ENCODE data around the gene CRYL1. TPM values are rescaled to one million over a fixed set of nuclear protein-coding genes. Genes with fewer than 3 reads are reported as not detected.

CRYL1 gene
- polyA plus RNA-seq, 2 of the 4 experiments (the other 2 are of a cell fraction) = 4.1 to 17.4 TPM

- TF ChIP-seq HMGXB4 (CRISPR knock-in tag; IDR thresholded peaks at IDR 0.05; ENCODE audit: borderline replicate concordance) = no peak
- no peak for TF ChIP-seq PBX3 (IDR thresholded peaks at IDR 0.05)
- no peak for TF ChIP-seq E2F6 (IDR thresholded peaks at IDR 0.05; ENCODE audit: borderline replicate concordance, low read depth)
- no peak for TF ChIP-seq ESRRA (IDR thresholded peaks at IDR 0.05; ENCODE audit: borderline replicate concordance, low read length)
- TF ChIP-seq JUN (IDR thresholded peaks at IDR 0.05) = no peak
Observed at GRCh38 chr13:20441056-20441455, 84.6 kb downstream of the CRYL1 start (continued).

- TF ChIP-seq MAFK (IDR thresholded peaks at IDR 0.05; ENCODE audit: partially characterized antibody) (no peak), EHF (CRISPR knock-in tag; IDR thresholded peaks at IDR 0.05) (no peak), ZSCAN20 (CRISPR knock-in tag; IDR thresholded peaks at IDR 0.05) (no peak), GATA3 (IDR thresholded peaks at IDR 0.05; ENCODE audit: borderline replicate concordance) (no peak), CHD2 (IDR thresholded peaks at IDR 0.05; ENCODE audit: low read length, partially characterized antibody) (no peak)
- Histone ChIP-seq H3K4me3 (no peak overlapping the region), H3K4me1 (no peaks in the 10 kb centered on the region), H3K4me2 (no peak overlapping the region), H3K9me3 (no peaks in the 10 kb centered on the region), H3K27ac (no peak overlapping the region)
- DNase-seq (ENCODE audit: low read depth in 1 of 2, low spot score in 1 of 2) (no peak), ATAC-seq (no peak), FAIRE-seq (no peak)
- ChIA-PET POLR2A (no interaction called here), CTCF (interaction anchor here (1.0 kb wide), 1 partner anchor 237 kb away, joined by 3 read pairs; no protein-coding TSS in a partner anchor)
- WGBS (ENCODE audit: missing lambda C conversion rate) = 55% methylated on average over 4 of the region's 4 CpGs
Observed at GRCh38 chr13:20439261-20439660, 86.4 kb downstream of the CRYL1 start.

- 91% methylated on average over 6 of the region's 6 CpGs for WGBS (ENCODE audit: missing lambda C conversion rate)
Observed at GRCh38 chr13:20438801-20439200, 86.9 kb downstream of the CRYL1 start.

More at GRCh38 chr13:20438801-20439200, 86.9 kb downstream of the CRYL1 start:
- no peaks in the 10 kb centered on the region for H3K9me3 ChIP-seq
- ChIA-PET CTCF (interaction anchor here (1.0 kb wide), 1 partner anchor 237 kb away, joined by 3 read pairs; no protein-coding TSS in a partner anchor), POLR2A (no interaction called here)
- H3K4me3 ChIP-seq = no peak overlapping the region
- no peaks in the 10 kb centered on the region for H3K4me1 ChIP-seq
- DNase-seq (ENCODE audit: low read depth in 1 of 2, low spot score in 1 of 2) = no peak
- FAIRE-seq = no peak
- no peak overlapping the region for H3K4me2 ChIP-seq
- no peak for ATAC-seq
- no peak for TF ChIP-seq ZSCAN20 (CRISPR knock-in tag; IDR thresholded peaks at IDR 0.05)
- no peak for TF ChIP-seq JUN (IDR thresholded peaks at IDR 0.05)
- no peak for TF ChIP-seq ZFP36 (IDR thresholded peaks at IDR 0.05; ENCODE audit: borderline replicate concordance, partially characterized antibody)
- TF ChIP-seq SREBF2 (IDR thresholded peaks at IDR 0.05) = no peak
- no peak for TF ChIP-seq POLR2A (IDR thresholded peaks at IDR 0.05; ENCODE audit: low read length)
- TF ChIP-seq KDM1A (IDR thresholded peaks at IDR 0.05; ENCODE audit: low read depth) = no peak
- no peak for TF ChIP-seq HDAC2 (IDR thresholded peaks at IDR 0.05)
- no peak for TF ChIP-seq EP300 (IDR thresholded peaks at IDR 0.05)
- TF ChIP-seq, protein P1, sequence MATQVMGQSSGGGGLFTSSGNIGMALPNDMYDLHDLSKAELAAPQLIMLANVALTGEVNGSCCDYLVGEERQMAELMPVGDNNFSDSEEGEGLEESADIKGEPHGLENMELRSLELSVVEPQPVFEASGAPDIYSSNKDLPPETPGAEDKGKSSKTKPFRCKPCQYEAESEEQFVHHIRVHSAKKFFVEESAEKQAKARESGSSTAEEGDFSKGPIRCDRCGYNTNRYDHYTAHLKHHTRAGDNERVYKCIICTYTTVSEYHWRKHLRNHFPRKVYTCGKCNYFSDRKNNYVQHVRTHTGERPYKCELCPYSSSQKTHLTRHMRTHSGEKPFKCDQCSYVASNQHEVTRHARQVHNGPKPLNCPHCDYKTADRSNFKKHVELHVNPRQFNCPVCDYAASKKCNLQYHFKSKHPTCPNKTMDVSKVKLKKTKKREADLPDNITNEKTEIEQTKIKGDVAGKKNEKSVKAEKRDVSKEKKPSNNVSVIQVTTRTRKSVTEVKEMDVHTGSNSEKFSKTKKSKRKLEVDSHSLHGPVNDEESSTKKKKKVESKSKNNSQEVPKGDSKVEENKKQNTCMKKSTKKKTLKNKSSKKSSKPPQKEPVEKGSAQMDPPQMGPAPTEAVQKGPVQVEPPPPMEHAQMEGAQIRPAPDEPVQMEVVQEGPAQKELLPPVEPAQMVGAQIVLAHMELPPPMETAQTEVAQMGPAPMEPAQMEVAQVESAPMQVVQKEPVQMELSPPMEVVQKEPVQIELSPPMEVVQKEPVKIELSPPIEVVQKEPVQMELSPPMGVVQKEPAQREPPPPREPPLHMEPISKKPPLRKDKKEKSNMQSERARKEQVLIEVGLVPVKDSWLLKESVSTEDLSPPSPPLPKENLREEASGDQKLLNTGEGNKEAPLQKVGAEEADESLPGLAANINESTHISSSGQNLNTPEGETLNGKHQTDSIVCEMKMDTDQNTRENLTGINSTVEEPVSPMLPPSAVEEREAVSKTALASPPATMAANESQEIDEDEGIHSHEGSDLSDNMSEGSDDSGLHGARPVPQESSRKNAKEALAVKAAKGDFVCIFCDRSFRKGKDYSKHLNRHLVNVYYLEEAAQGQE (IDR thresholded peaks at IDR 0.05) = no peak
- TF ChIP-seq USF2 (IDR thresholded peaks at IDR 0.05) = no peak
- TF ChIP-seq CHD2 (IDR thresholded peaks at IDR 0.05; ENCODE audit: low read length, partially characterized antibody) = no peak
- TF ChIP-seq TP53 (CRISPR knock-in tag; IDR thresholded peaks at IDR 0.05) = no peak
- TF ChIP-seq CEBPB (IDR thresholded peaks at IDR 0.05) = no peak
- no peak for TF ChIP-seq NPAS2 (CRISPR knock-in tag; IDR thresholded peaks at IDR 0.05; ENCODE audit: borderline replicate concordance)
- no peak for TF ChIP-seq MAFK (IDR thresholded peaks at IDR 0.05; ENCODE audit: partially characterized antibody)
- TF ChIP-seq HOXB13 (CRISPR knock-in tag; IDR thresholded peaks at IDR 0.05; ENCODE audit: low read depth) = no peak
- no peak for TF ChIP-seq ZNF302 (CRISPR knock-in tag; IDR thresholded peaks at IDR 0.05)
- H3K27ac ChIP-seq = no peak overlapping the region
